ENCODE results near the gene SYK. TPM values are rescaled to one million over a fixed set of nuclear protein-coding genes. Genes with fewer than 3 reads are reported as not detected.

Gene SYK
- total RNA-seq, 3 donors from 2014 or later (not counting 1 experiment from before 2014, with no cell fraction given): 75.5 to 104 (median 78.0) TPM

GRCh38 chr9:90807006-90807405 lies 5.4 kb downstream of the SYK start:
- Histone ChIP-seq H3K36me3 (ENCODE audit: control insufficient read depth, insufficient read depth, low read length) (peaks cover 4% of the 10 kb centered on the region), H3K4me1 (ENCODE audit: control insufficient read depth, insufficient read depth, low read length) (peaks cover 38% of the 10 kb centered on the region), H3K4me3 (ENCODE audit: low read length) (no peak overlapping the region), H3K27ac (ENCODE audit: low read length) (no peak overlapping the region), H3K9me3 (ENCODE audit: control insufficient read depth, insufficient read depth, low read length) (no peaks in the 10 kb centered on the region), H3K27me3 (ENCODE audit: control insufficient read depth, insufficient read depth, low read length) (no peaks in the 10 kb centered on the region)
- Mint-ChIP-seq H3K36me3 (no peaks in the 10 kb centered on the region), H3K4me1 (peaks cover 92 to 94% of the 10 kb centered on the region in 2 donors), H3K27me3 (ENCODE audit: low read depth in 2 of 2) (no peaks in the 10 kb centered on the region), H3K27ac (peak overlapping the region in 1 of 2 donors; percentile 97), H3K9me3 (no peaks in the 10 kb centered on the region), H3K4me3 (peak overlapping the region; percentile 8)
- no peak for DNase-seq
- 56% methylated on average over 3 of the region's 3 CpGs for WGBS (ENCODE audit: insufficient coverage)
- no peak for ATAC-seq
- no peak for TF ChIP-seq CTCF (IDR thresholded peaks at IDR 0.05)
- intact Hi-C loops (cut with micrococcal nuclease): no loop called here

GRCh38 chr9:90808398-90808797 lies 6.8 kb downstream of the SYK start:
- TF ChIP-seq CTCF (IDR thresholded peaks at IDR 0.05): no peak
- H3K4me1 Mint-ChIP-seq: peaks cover 91 to 94% of the 10 kb centered on the region in 2 donors
- peak overlapping the region; percentile 83 for H3K4me3 Mint-ChIP-seq
- WGBS (ENCODE audit: insufficient coverage): 16% methylated on average over 6 of the region's 6 CpGs
- no peak overlapping the region for H3K4me3 ChIP-seq (ENCODE audit: low read length)
- no peaks in the 10 kb centered on the region for H3K27me3 ChIP-seq (ENCODE audit: control insufficient read depth, insufficient read depth, low read length)
- peak overlapping the region; percentile 77 to 93 for H3K27ac Mint-ChIP-seq
- peak in 2 of 3 donors; percentile 7 to 23 for ATAC-seq
- H3K36me3 Mint-ChIP-seq: no peaks in the 10 kb centered on the region
- peaks cover 38% of the 10 kb centered on the region for H3K4me1 ChIP-seq (ENCODE audit: control insufficient read depth, insufficient read depth, low read length)
- H3K36me3 ChIP-seq (ENCODE audit: control insufficient read depth, insufficient read depth, low read length): peaks cover 4% of the 10 kb centered on the region
- intact Hi-C loops (cut with micrococcal nuclease): no loop called here
- peak overlapping the region; percentile 47 for H3K27ac ChIP-seq (ENCODE audit: low read length)
- H3K9me3 Mint-ChIP-seq: no peaks in the 10 kb centered on the region
- H3K27me3 Mint-ChIP-seq (ENCODE audit: low read depth in 2 of 2): no peaks in the 10 kb centered on the region
- no peaks in the 10 kb centered on the region for H3K9me3 ChIP-seq (ENCODE audit: control insufficient read depth, insufficient read depth, low read length)
- DNase-seq: no peak

- ATAC-seq (peak; percentile 80 to 94 (median 84)), DNase-seq (peak; percentile 14 to 50)
- H3K36me3 Mint-ChIP-seq: no peaks in the 10 kb centered on the region
- Histone ChIP-seq H3K4me1 (ENCODE audit: control insufficient read depth, insufficient read depth, low read length) (peaks cover 39% of the 10 kb centered on the region), H3K27me3 (ENCODE audit: control insufficient read depth, insufficient read depth, low read length) (no peaks in the 10 kb centered on the region), H3K27ac (ENCODE audit: low read length) (peak overlapping the region; percentile 47), H3K9me3 (ENCODE audit: control insufficient read depth, insufficient read depth, low read length) (no peaks in the 10 kb centered on the region), H3K36me3 (ENCODE audit: control insufficient read depth, insufficient read depth, low read length) (peaks cover 4% of the 10 kb centered on the region), H3K4me3 (ENCODE audit: low read length) (no peak overlapping the region)
- H3K4me1 Mint-ChIP-seq: peaks cover 91 to 94% of the 10 kb centered on the region in 2 donors
- peak overlapping the region; percentile 83 for H3K4me3 Mint-ChIP-seq
- TF ChIP-seq CTCF (IDR thresholded peaks at IDR 0.05): no peak
- intact Hi-C loops (cut with micrococcal nuclease): no loop called here
- no peaks in the 10 kb centered on the region for H3K9me3 Mint-ChIP-seq
- H3K27me3 Mint-ChIP-seq (ENCODE audit: low read depth in 2 of 2): no peaks in the 10 kb centered on the region
- 36% methylated on average over 8 of the region's 8 CpGs for WGBS (ENCODE audit: insufficient coverage)
- H3K27ac Mint-ChIP-seq: peak overlapping the region; percentile 77 to 93
Observed at GRCh38 chr9:90808890-90809685, 7.5 kb downstream of the SYK start.

Measured in natural killer cell (primary cell).